Endothelial cell (in vitro differentiated cells): ENCODE measurements around the gene DNAJC19. TPM values are rescaled to one million over a fixed set of nuclear protein-coding genes. Genes with fewer than 3 reads are reported as not detected.

Experiments
- DNase-seq: peaks from one replicate; pipeline ENCODE4 v3.0.0; 2021; ENCODE audit warnings: low spot score
- H3K27ac Mint-ChIP-seq: one replicate; pipeline ENCODE4 v1.8.0; 2021; ENCODE audit warnings: mixed read lengths, inconsistent platforms; ENCODE audit not compliant: unreplicated experiment
- H3K27me3 Mint-ChIP-seq: one replicate; pipeline ENCODE4 v1.8.0; 2021; ENCODE audit warnings: mild to moderate bottlenecking, moderate library complexity, mixed read lengths, inconsistent platforms; ENCODE audit not compliant: unreplicated experiment
- H3K36me3 Mint-ChIP-seq: one replicate; pipeline ENCODE4 v1.8.0; 2021; ENCODE audit warnings: mild to moderate bottlenecking, low read depth, mixed read lengths, inconsistent platforms; ENCODE audit not compliant: unreplicated experiment
- H3K4me1 Mint-ChIP-seq: one replicate; pipeline ENCODE4 v1.8.0; 2021; ENCODE audit warnings: mild to moderate bottlenecking, mixed read lengths, inconsistent platforms; ENCODE audit not compliant: unreplicated experiment
- H3K4me3 Mint-ChIP-seq: one replicate; pipeline ENCODE4 v1.8.0; 2021; ENCODE audit warnings: mild to moderate bottlenecking, mixed read lengths, inconsistent platforms; ENCODE audit not compliant: unreplicated experiment
- H3K9me3 Mint-ChIP-seq: one replicate; pipeline ENCODE4 v1.8.0; 2021; ENCODE audit warnings: mixed read lengths, inconsistent platforms; ENCODE audit not compliant: unreplicated experiment
- total RNA-seq: library from RNA; stranded (reverse); fragmentation: NEBNext Ultra II Directional; extraction: Animal tissue kit (Norgen Biotek cat#: 25700); gene quantifications from one replicate; pipeline ENCODE4 v1.2.1, GENCODE V29; 2021; ENCODE audit not compliant: unreplicated experiment
- TF ChIP-seq, protein P1 (sequence below): fragments of 200-600 bp; sonication (generic); IDR thresholded peaks from one replicate; pipeline ENCODE4 v1.5.0; 2021; ENCODE audit warnings: antibody characterized with exemption; ENCODE audit not compliant: unreplicated experiment

DNAJC19 gene
- total RNA-seq, 1 donor from 2014 or later: 37.5 TPM

- Mint-ChIP-seq H3K4me3 (no peak overlapping the region), H3K36me3 (peaks cover 12% of the 10 kb centered on the region), H3K27me3 (no peaks in the 10 kb centered on the region), H3K9me3 (no peaks in the 10 kb centered on the region), H3K27ac (no peak overlapping the region), H3K4me1 (no peaks in the 10 kb centered on the region)
- DNase-seq: no peak
- TF ChIP-seq, protein P1, sequence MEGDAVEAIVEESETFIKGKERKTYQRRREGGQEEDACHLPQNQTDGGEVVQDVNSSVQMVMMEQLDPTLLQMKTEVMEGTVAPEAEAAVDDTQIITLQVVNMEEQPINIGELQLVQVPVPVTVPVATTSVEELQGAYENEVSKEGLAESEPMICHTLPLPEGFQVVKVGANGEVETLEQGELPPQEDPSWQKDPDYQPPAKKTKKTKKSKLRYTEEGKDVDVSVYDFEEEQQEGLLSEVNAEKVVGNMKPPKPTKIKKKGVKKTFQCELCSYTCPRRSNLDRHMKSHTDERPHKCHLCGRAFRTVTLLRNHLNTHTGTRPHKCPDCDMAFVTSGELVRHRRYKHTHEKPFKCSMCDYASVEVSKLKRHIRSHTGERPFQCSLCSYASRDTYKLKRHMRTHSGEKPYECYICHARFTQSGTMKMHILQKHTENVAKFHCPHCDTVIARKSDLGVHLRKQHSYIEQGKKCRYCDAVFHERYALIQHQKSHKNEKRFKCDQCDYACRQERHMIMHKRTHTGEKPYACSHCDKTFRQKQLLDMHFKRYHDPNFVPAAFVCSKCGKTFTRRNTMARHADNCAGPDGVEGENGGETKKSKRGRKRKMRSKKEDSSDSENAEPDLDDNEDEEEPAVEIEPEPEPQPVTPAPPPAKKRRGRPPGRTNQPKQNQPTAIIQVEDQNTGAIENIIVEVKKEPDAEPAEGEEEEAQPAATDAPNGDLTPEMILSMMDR: no peak
These were observed 48.7 kb downstream of the DNAJC19 start for GRCh38 chr3:180940826-180941225.

DNA sequence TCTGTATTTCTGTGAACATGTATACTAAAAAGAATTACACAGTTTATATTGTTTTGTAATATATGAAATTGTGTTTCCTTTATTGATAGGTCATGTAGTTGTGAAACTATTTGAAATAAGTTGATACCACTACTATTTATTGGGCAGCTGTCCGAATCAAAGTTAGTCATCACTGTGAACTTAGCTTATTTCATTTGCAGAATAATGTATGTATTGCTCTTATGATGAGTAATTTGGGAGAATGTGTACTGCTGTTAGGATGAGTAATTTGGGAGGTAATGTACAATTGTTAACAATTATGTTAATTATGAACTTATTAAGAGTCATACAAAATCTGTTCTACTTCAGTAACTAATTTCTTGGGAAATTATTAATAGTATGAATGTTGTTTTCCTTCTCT, 54.9 kb downstream of the DNAJC19 start:
- Mint-ChIP-seq H3K27me3 (no peaks in the 10 kb centered on the region), H3K36me3 (peaks cover 5% of the 10 kb centered on the region), H3K27ac (no peak overlapping the region), H3K9me3 (no peaks in the 10 kb centered on the region), H3K4me1 (peaks cover 2% of the 10 kb centered on the region), H3K4me3 (no peak overlapping the region)
- DNase-seq: no peak
- TF ChIP-seq, protein P1: no peak

Other genes with a start within 250 kb of the DNAJC19 start
- 219 TPM for gene FXR1, start 77.1 kb downstream of the DNAJC19 start, total RNA-seq